CD8-positive, alpha-beta memory T cell (primary cell): ENCODE data around the gene MCF2L2. TPM values are rescaled to one million over a fixed set of nuclear protein-coding genes. Genes with fewer than 3 reads are reported as not detected.

Experiments used
- CTCF ChIA-PET: fragments of 350-600 bp; sonication (Branson Sonifier 250); formaldehyde crosslinking; loops from one replicate; lab custom pipeline; 2021; ENCODE audit warnings: antibody characterized with exemption; lab: Charles Lee
- POLR2A ChIA-PET: fragments of 350-600 bp; sonication (Branson Sonifier 250); formaldehyde crosslinking; loops from one replicate; lab custom pipeline; 2021; ENCODE audit warnings: antibody characterized with exemption; lab: Charles Lee
- DNase-seq, 5 donors: peaks; one replicate each; pipeline versions ENCODE4 v3.0.0 to v3.0.0-alpha.2; 2020 to 2022; ENCODE audit warnings: mixed read lengths in 1 of 5
- H3K27ac ChIP-seq: one replicate; pipeline ENCODE4 v1.7.0; 2013; ENCODE audit warnings: low read depth, mild to moderate bottlenecking, low read length, moderate library complexity
- H3K27me3 ChIP-seq: 2 replicates; pipeline ENCODE4 v1.7.0; 2013; ENCODE audit warnings: low read length, mild to moderate bottlenecking; ENCODE audit not compliant: insufficient read depth, poor library complexity, severe bottlenecking
- H3K36me3 ChIP-seq: 2 replicates; pipeline ENCODE4 v1.7.0; 2013; ENCODE audit warnings: mild to moderate bottlenecking, low read length, moderate library complexity; ENCODE audit not compliant: insufficient read depth
- H3K4me1 ChIP-seq: 2 replicates; pipeline ENCODE4 v1.7.0; 2013; ENCODE audit warnings: mild to moderate bottlenecking, low read length, moderate library complexity; ENCODE audit not compliant: insufficient read depth
- H3K4me3 ChIP-seq: 2 replicates; pipeline ENCODE4 v1.7.0; 2013; ENCODE audit warnings: mild to moderate bottlenecking, low read length
- H3K9me3 ChIP-seq: 2 replicates; pipeline ENCODE4 v1.7.0; 2013; ENCODE audit warnings: mild to moderate bottlenecking, low read length
- H3K27ac Mint-ChIP-seq, 8 donors: one replicate each; pipeline ENCODE4 v1.8.0; 2020 to 2021; ENCODE audit warnings: mixed read lengths in 8 of 8, mild to moderate bottlenecking in 6 of 8, inconsistent platforms in 3 of 8, moderate library complexity in 3 of 8
- H3K27me3 Mint-ChIP-seq, 2 donors: one replicate each; pipeline ENCODE4 v1.8.0; 2020 to 2021; ENCODE audit warnings: mixed read lengths in 2 of 2, mild to moderate bottlenecking in 1 of 2, moderate library complexity in 1 of 2
- H3K36me3 Mint-ChIP-seq, 3 donors: one replicate each; pipeline ENCODE4 v1.8.0; 2020 to 2021; ENCODE audit warnings: mixed read lengths in 3 of 3, inconsistent platforms in 1 of 3, mild to moderate bottlenecking in 1 of 3
- H3K4me1 Mint-ChIP-seq, 3 donors: one replicate each; pipeline ENCODE4 v1.8.0; 2020 to 2021; ENCODE audit warnings: mixed read lengths in 3 of 3, inconsistent platforms in 1 of 3, mild to moderate bottlenecking in 1 of 3
- H3K4me3 Mint-ChIP-seq, 7 donors: one replicate each; pipeline ENCODE4 v1.8.0; 2020 to 2021; ENCODE audit warnings: mixed read lengths in 7 of 7, mild to moderate bottlenecking in 6 of 7, moderate library complexity in 4 of 7, inconsistent platforms in 2 of 7
- H3K9me3 Mint-ChIP-seq, 5 donors: one replicate each; pipeline ENCODE4 v1.8.0; 2020 to 2022; ENCODE audit warnings: mixed read lengths in 5 of 5, mild to moderate bottlenecking in 3 of 5, moderate library complexity in 2 of 5, inconsistent platforms in 1 of 5
- polyA plus RNA-seq: library from polyadenylated mRNA; unstranded; fragments of 300-500 nt; fragmentation: Illumina TruSeq; gene quantifications from one replicate; pipeline ENCODE4 v1.2.3, GENCODE V29; 2021
- total RNA-seq, 2 experiments: library from RNA; stranded (reverse); gene quantifications; one replicate each; pipeline ENCODE4 v1.2.3, GENCODE V29; 2021

Gene MCF2L2
- total and polyA plus RNA-seq, 3 experiments from 2014 or later, result 0.78 to 3.5 (median 2.8) TPM

DNA sequence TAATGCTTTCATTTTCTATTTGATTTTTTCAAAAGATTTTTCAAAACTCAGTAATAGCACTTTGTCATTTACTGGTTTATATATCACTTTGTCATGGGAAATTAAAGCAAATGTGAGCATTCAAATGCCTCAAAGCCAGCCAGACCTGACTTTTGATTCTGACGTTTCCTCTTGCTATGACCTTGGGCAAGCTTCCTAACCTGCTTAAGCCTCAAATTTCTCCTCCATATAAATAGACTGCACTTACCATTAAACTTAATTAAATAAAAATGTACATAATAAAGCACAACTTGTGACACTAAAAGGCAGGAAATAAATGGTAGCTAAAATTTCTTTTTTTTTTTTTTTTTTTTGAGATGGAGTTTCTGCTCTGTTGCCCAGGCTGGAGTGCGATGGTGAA lies 19.2 kb downstream of the MCF2L2 start:
- H3K4me3 ChIP-seq, result no peak overlapping the region
- H3K9me3 Mint-ChIP-seq, result no peaks in the 10 kb centered on the region
- H3K27me3 ChIP-seq, result no peaks in the 10 kb centered on the region
- no peak overlapping the region for H3K27ac ChIP-seq
- peaks cover 0 to 1% of the 10 kb centered on the region in 2 donors for H3K27me3 Mint-ChIP-seq
- CTCF ChIA-PET, result no interaction called here
- peaks cover 4% of the 10 kb centered on the region for H3K4me1 ChIP-seq
- DNase-seq, result no peak
- POLR2A ChIA-PET, result interaction anchor here (0.6 kb wide), 1 partner anchor 325 kb away, joined by 10 read pairs; no protein-coding TSS in a partner anchor
- H3K36me3 Mint-ChIP-seq, result no peaks in the 10 kb centered on the region
- peaks cover 5 to 10% (median 5%) of the 10 kb centered on the region in 3 donors for H3K4me1 Mint-ChIP-seq
- no peak overlapping the region for H3K27ac Mint-ChIP-seq
- no peak overlapping the region for H3K4me3 Mint-ChIP-seq
- H3K36me3 ChIP-seq, result no peaks in the 10 kb centered on the region
- H3K9me3 ChIP-seq, result no peaks in the 10 kb centered on the region

DNA sequence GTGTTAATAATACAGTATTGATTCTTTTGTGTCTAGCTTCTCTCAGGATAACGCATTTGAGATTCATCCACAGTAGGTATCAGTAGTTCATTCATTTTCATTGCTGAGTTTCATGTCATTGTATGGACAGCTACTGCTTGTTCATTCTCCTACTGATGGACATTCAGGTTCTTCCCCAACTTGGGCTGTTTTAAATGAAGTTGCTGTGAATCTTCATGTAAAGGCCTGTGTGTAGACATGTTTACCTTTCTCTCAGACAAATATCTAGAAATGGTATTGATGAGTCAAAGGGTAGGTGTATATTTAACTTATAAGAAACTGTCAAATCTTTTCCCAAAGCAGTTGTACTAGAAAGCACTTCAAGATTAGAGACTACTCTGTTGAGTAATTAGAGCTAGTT lies 26.7 kb downstream of the MCF2L2 start:
- no peak overlapping the region for H3K27ac ChIP-seq
- peaks cover 0 to 3% of the 10 kb centered on the region in 2 donors for H3K27me3 Mint-ChIP-seq
- H3K27me3 ChIP-seq, result no peaks in the 10 kb centered on the region
- no peak overlapping the region for H3K4me3 Mint-ChIP-seq
- H3K4me1 Mint-ChIP-seq, result peaks cover 11 to 20% (median 18%) of the 10 kb centered on the region in 3 donors
- H3K9me3 Mint-ChIP-seq, result no peaks in the 10 kb centered on the region
- POLR2A ChIA-PET, result no interaction called here
- H3K9me3 ChIP-seq, result no peaks in the 10 kb centered on the region
- no peak for DNase-seq
- CTCF ChIA-PET, result no interaction called here
- H3K4me1 ChIP-seq, result peaks cover 6% of the 10 kb centered on the region
- H3K36me3 Mint-ChIP-seq, result no peaks in the 10 kb centered on the region
- peak overlapping the region in 1 of 8 donors; percentile 47 for H3K27ac Mint-ChIP-seq
- H3K36me3 ChIP-seq, result no peaks in the 10 kb centered on the region
- H3K4me3 ChIP-seq, result no peak overlapping the region

DNA sequence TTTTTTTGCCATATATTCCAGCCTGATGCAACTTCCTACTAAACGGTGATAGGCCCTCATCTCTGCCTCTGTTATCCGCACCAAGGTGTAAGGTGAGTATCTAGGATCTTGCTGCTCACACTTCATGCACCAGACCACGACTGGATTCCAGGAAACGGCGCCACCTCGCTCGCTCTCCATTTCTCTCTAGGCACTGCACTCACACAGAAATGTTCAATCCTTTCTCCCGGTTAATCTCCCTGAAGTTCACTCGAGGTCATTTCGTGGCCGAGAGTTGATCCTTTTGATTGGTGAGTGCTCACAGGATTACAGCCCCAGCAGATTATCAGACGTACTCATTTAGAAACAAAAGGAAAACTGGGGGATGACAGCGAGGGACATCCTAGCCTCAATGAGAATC lies 28.1 kb downstream of the MCF2L2 start:
- H3K36me3 Mint-ChIP-seq, result no peaks in the 10 kb centered on the region

DNA sequence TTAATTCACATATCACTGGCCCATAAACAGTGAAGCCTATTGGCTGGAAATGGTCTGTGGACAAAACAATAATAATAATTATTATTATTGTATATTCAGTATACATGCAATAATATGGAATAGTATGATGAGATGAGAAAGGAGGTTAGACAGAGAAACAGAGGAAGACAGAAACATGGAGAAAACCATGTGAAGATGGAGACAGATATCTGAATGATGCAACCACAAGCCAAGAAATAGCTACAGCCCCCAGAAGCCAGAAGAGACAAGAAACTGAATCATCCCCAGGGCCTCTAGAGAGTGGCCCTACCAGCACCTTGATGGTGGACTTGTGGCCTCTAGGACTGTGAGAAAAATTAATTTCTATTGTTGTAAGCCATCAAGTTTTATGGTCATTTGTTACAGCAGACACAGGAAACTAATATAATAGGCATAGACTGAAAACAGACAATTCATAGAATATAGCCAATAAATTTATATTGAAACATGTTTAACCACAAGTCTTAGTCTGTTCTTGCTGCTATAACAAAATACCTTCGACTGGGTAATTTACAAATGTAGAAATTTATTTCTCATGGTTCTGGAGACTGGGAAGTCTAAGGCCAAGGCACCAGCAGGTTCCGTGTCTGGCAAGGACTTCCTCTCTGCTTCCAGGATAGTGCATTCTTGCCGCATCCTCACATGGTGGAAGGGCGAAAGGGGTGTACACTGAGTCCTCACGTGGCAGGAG lies 31.6 kb downstream of the MCF2L2 start:
- peaks cover 0 to 6% of the 10 kb centered on the region in 2 donors for H3K27me3 Mint-ChIP-seq
- H3K4me3 ChIP-seq, result no peak overlapping the region
- ChIA-PET CTCF (interaction anchor here (1.4 kb wide), 1 partner anchor 11 kb away, joined by 4 read pairs; no protein-coding TSS in a partner anchor), POLR2A (no interaction called here)
- no peaks in the 10 kb centered on the region for H3K36me3 Mint-ChIP-seq
- H3K9me3 ChIP-seq, result no peaks in the 10 kb centered on the region
- no peak for DNase-seq
- H3K9me3 Mint-ChIP-seq, result no peaks in the 10 kb centered on the region
- no peak overlapping the region for H3K27ac ChIP-seq
- no peaks in the 10 kb centered on the region for H3K27me3 ChIP-seq
- H3K4me1 ChIP-seq, result no peaks in the 10 kb centered on the region
- H3K4me1 Mint-ChIP-seq, result peaks cover 0 to 1% (median 0%) of the 10 kb centered on the region in 3 donors
- no peak overlapping the region for H3K4me3 Mint-ChIP-seq
- no peaks in the 10 kb centered on the region for H3K36me3 ChIP-seq
- no peak overlapping the region for H3K27ac Mint-ChIP-seq

More for the DNA sequence above, 28.1 kb downstream of the MCF2L2 start:
- Histone ChIP-seq H3K4me1 (peaks cover 6% of the 10 kb centered on the region), H3K36me3 (no peaks in the 10 kb centered on the region), H3K4me3 (no peak overlapping the region), H3K27me3 (no peaks in the 10 kb centered on the region), H3K9me3 (no peaks in the 10 kb centered on the region), H3K27ac (no peak overlapping the region)
- Mint-ChIP-seq H3K9me3 (no peaks in the 10 kb centered on the region), H3K27ac (no peak overlapping the region), H3K27me3 (peaks cover 0 to 6% of the 10 kb centered on the region in 2 donors), H3K4me1 (peaks cover 11 to 20% (median 18%) of the 10 kb centered on the region in 3 donors), H3K4me3 (no peak overlapping the region)
- CTCF ChIA-PET, result no interaction called here
- POLR2A ChIA-PET, result no interaction called here
- no peak for DNase-seq

DNA sequence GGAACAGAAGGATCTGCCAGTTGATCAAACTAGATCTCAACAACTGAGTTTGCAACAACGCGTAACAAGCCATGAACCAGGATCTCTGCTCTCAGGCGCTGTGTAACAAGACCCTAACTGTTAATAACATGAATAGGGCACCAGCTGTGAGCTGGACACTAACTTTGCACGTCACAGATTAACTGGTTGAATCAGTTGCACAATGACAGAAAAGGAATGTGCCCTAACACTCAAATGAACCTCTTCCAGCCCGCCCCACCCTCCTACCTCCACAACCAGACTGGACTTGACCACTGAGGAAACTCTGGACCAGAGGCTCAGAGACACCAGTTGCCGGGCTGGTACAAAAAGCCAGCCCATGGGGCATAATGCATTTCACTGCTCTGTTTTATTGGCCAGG lies 34.3 kb downstream of the MCF2L2 start:
- ChIA-PET CTCF (no interaction called here), POLR2A (no interaction called here)
- H3K9me3 ChIP-seq, result no peaks in the 10 kb centered on the region
- no peak overlapping the region for H3K4me3 Mint-ChIP-seq
- H3K36me3 ChIP-seq, result no peaks in the 10 kb centered on the region
- H3K4me1 ChIP-seq, result no peaks in the 10 kb centered on the region
- H3K4me3 ChIP-seq, result no peak overlapping the region
- peaks cover 0 to 2% (median 0%) of the 10 kb centered on the region in 3 donors for H3K36me3 Mint-ChIP-seq
- no peak overlapping the region for H3K27ac Mint-ChIP-seq
- no peak for DNase-seq
- no peaks in the 10 kb centered on the region for H3K4me1 Mint-ChIP-seq
- H3K27ac ChIP-seq, result no peak overlapping the region
- H3K27me3 ChIP-seq, result no peaks in the 10 kb centered on the region
- H3K27me3 Mint-ChIP-seq, result peaks cover 0 to 6% of the 10 kb centered on the region in 2 donors
- H3K9me3 Mint-ChIP-seq, result no peaks in the 10 kb centered on the region

DNA sequence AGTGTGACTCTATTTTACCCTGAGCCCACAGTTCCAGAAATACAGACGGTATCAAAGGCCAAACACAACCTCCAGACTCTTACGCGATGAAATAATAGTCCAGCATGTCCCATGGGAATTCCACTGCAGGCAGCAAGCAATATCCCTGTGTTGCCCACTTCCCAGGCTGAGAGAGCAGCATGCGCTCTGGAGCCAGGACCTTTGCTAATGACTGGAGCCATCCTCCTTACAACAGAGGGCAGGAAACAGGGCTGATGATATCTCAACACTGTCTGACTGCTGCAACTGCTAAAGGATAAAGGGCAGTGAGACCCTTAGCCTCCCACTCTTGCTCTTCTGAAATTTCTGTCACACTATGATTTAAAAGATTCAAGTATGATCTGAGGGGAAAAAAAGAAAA lies 34.8 kb downstream of the MCF2L2 start:
- peaks cover 0 to 6% of the 10 kb centered on the region in 2 donors for H3K27me3 Mint-ChIP-seq
- Histone ChIP-seq H3K27ac (no peak overlapping the region), H3K27me3 (no peaks in the 10 kb centered on the region), H3K9me3 (no peaks in the 10 kb centered on the region), H3K4me3 (no peak overlapping the region), H3K36me3 (no peaks in the 10 kb centered on the region), H3K4me1 (no peaks in the 10 kb centered on the region)
- peaks cover 0 to 4% (median 0%) of the 10 kb centered on the region in 3 donors for H3K36me3 Mint-ChIP-seq
- DNase-seq, result no peak
- peak overlapping the region in 1 of 8 donors; percentile 42 for H3K27ac Mint-ChIP-seq
- no peaks in the 10 kb centered on the region for H3K4me1 Mint-ChIP-seq
- ChIA-PET POLR2A (no interaction called here), CTCF (no interaction called here)
- no peaks in the 10 kb centered on the region for H3K9me3 Mint-ChIP-seq
- H3K4me3 Mint-ChIP-seq, result no peak overlapping the region

DNA sequence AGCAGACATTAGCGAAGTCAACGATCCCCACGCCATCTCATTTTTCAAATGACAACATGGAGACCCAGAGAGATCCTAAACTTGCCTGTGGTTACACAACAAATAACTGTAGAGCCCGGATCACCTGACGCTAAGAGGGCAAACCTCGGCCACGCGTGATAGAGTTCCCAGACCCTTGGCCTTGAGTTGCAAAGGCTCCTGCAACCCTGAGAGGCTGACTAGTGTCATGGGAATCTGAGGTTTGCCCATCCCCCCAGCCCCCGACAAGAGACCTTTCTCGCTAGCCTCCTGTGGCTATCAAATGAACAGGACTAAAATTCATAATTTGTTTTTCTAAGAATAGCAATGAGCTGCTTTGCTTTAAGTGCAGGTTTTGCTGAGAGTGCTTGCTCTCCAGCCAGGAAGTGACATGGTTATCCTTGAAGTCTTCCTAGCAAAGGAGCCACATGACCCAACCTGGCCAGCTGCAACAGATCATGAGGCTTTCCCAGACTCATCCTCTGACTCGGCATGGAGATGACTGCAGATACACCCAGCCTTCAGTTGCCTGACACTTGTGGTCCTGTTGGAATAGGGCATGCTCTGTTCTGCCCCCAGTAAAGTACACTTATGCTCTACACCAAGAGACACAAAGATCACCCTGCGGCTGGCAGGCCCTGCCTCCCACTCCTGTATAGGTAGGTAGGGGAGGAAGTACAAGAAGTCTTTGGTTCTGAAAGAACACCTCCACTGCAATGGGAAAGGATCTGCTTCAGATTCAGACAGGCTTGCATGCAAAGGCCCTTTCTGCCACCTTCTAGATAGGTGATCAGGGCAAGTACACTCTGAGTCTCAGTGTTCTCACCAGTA lies 36.0 kb downstream of the MCF2L2 start:
- no peak for DNase-seq
- H3K36me3 ChIP-seq, result no peaks in the 10 kb centered on the region
- Mint-ChIP-seq H3K36me3 (peaks cover 0 to 8% (median 0%) of the 10 kb centered on the region in 3 donors), H3K9me3 (no peaks in the 10 kb centered on the region), H3K27me3 (peaks cover 0 to 3% of the 10 kb centered on the region in 2 donors), H3K4me1 (no peaks in the 10 kb centered on the region), H3K27ac (no peak overlapping the region), H3K4me3 (no peak overlapping the region)
- ChIA-PET POLR2A (no interaction called here), CTCF (no interaction called here)
- H3K27me3 ChIP-seq, result no peaks in the 10 kb centered on the region
- H3K27ac ChIP-seq, result no peak overlapping the region
- no peaks in the 10 kb centered on the region for H3K9me3 ChIP-seq
- H3K4me1 ChIP-seq, result no peaks in the 10 kb centered on the region
- H3K4me3 ChIP-seq, result no peak overlapping the region

DNA sequence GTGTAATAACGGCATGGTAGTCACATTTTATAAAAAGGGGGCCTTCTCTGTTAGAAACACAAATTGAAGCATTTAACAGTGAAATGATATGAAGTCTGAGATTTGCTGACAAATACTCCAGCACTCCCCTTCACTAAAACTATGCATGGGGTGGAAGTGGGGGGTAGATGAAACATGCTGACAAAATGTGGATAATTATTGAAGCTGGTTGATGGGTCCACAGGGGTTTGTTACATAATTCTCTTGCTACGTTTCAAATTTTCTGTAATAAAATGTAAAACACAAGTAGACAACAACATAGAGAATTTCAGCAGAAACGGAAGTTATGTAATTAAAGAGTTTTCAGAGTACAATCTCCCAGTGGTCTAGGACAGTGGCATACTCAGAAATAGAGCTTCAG lies 37.0 kb downstream of the MCF2L2 start:
- H3K4me3 ChIP-seq, result no peak overlapping the region
- CTCF ChIA-PET, result interaction anchor here (1.2 to 1.3 kb wide), 2 partner anchors 20 to 205 kb away, joined by 3 read pairs; no protein-coding TSS in a partner anchor
- H3K4me1 ChIP-seq, result no peaks in the 10 kb centered on the region
- no peaks in the 10 kb centered on the region for H3K27me3 ChIP-seq
- H3K36me3 ChIP-seq, result no peaks in the 10 kb centered on the region
- H3K9me3 ChIP-seq, result no peaks in the 10 kb centered on the region
- no peaks in the 10 kb centered on the region for H3K9me3 Mint-ChIP-seq
- H3K4me1 Mint-ChIP-seq, result no peaks in the 10 kb centered on the region
- H3K36me3 Mint-ChIP-seq, result peaks cover 0 to 8% (median 0%) of the 10 kb centered on the region in 3 donors
- H3K27me3 Mint-ChIP-seq, result peaks cover 0 to 3% of the 10 kb centered on the region in 2 donors
- POLR2A ChIA-PET, result no interaction called here
- H3K4me3 Mint-ChIP-seq, result no peak overlapping the region
- H3K27ac ChIP-seq, result no peak overlapping the region
- DNase-seq, result no peak
- H3K27ac Mint-ChIP-seq, result no peak overlapping the region
